Esophagus (tissue), 2 donors: ENCODE data around the gene MCC. TPM values are rescaled to one million over a fixed set of nuclear protein-coding genes. Genes with fewer than 3 reads are reported as not detected.
"Not testable (repeated sequence)": the region's sequence is repeated elsewhere in the genome, so short reads cannot be mapped to it uniquely, and the experiment has no call there.

ENCODE experiments used
- H3K27ac ChIP-seq, 2 donors: one replicate each; pipeline ENCODE4 v1.5.1; 2013; ENCODE audit warnings: low read depth in 2 of 2, mild to moderate bottlenecking in 2 of 2, inconsistent platforms in 1 of 2, low read length in 1 of 2, moderate library complexity in 1 of 2
- H3K27me3 ChIP-seq, 2 donors: one replicate each; pipeline ENCODE4 v1.6.1; 2013; ENCODE audit warnings: low read length in 2 of 2, control low read depth in 1 of 2, mild to moderate bottlenecking in 1 of 2; ENCODE audit not compliant: insufficient read depth in 2 of 2, control insufficient read depth in 1 of 2
- H3K36me3 ChIP-seq, 2 donors: one replicate each; pipeline ENCODE4 v1.6.1; 2013; ENCODE audit warnings: low read length in 1 of 2; ENCODE audit not compliant: control insufficient read depth in 2 of 2, insufficient read depth in 2 of 2
- H3K4me1 ChIP-seq, 2 donors: one replicate each; pipeline ENCODE4 v1.6.1; 2013; ENCODE audit warnings: low read length in 1 of 2; ENCODE audit not compliant: control insufficient read depth in 2 of 2, insufficient read depth in 2 of 2
- H3K4me3 ChIP-seq, 2 donors: one replicate each; pipeline ENCODE4 v1.5.1; 2013; ENCODE audit warnings: low read length in 2 of 2, mild to moderate bottlenecking in 2 of 2, low read depth in 1 of 2, moderate library complexity in 1 of 2
- H3K9me3 ChIP-seq, 2 donors: one replicate each; pipeline ENCODE4 v1.6.1; 2013; ENCODE audit warnings: mild to moderate bottlenecking in 2 of 2, low read depth in 1 of 2, low read length in 1 of 2, moderate library complexity in 1 of 2; ENCODE audit not compliant: control insufficient read depth in 2 of 2, insufficient read depth in 1 of 2
- WGBS, 2 donors: extraction: QIAGEN DNeasy Blood & Tissue Kit; methylation state at CpG; one replicate each; pipeline ENCODE4 v1.1.7; 2013; 5-methylcytosine and 5-hydroxymethylcytosine counted together
- polyA plus RNA-seq, 2 donors: library from polyadenylated mRNA; stranded (reverse); fragments of 200-250 nt; gene quantifications; one replicate each; pipeline ENCODE4 v1.2.3, GENCODE V29; 2013
- donor health status: healthy with polysubstance abuse.
- donor health status: Bipolar disorder and iron deficiency.

MCC gene
- polyA plus RNA-seq, 2 donors, result 7.2 to 8.3 TPM

DNA sequence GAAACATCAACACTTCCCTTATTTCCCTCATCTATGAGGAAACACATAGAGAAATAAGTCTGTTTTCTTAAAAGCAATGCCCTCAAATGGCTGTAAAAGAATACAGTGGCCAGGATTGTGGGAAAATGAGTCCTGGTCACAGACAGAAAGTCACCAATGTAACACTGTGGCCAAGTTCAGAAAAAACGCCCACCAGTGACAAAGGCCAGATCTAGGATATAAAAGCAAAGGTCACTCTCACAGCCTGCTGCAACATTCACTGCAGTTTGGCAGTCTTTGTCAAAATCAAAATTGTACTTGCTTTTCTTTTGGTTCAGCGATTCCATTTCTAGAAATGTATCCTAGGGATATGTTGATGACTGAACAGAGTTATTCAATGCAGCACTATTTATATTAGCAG lies 84.0 kb downstream of the MCC start:
- Histone ChIP-seq H3K36me3 (no peaks in the 10 kb centered on the region), H3K27me3 (no peaks in the 10 kb centered on the region), H3K27ac (no peak overlapping the region), H3K4me3 (no peak overlapping the region), H3K4me1 (no peaks in the 10 kb centered on the region), H3K9me3 (no peaks in the 10 kb centered on the region)
- 74% methylated on average over 2 of the region's 2 CpGs for WGBS, 2 donors

- WGBS, 2 donors, result 78% methylated on average over 4 of the region's 4 CpGs
- not testable (repeated sequence) for H3K9me3 ChIP-seq, H3K4me3 ChIP-seq, H3K36me3 ChIP-seq, H3K27ac ChIP-seq, H3K4me1 ChIP-seq, H3K27me3 ChIP-seq
Measured at GRCh38 chr5:113397986-113398385, 90.3 kb downstream of the MCC start.

DNA sequence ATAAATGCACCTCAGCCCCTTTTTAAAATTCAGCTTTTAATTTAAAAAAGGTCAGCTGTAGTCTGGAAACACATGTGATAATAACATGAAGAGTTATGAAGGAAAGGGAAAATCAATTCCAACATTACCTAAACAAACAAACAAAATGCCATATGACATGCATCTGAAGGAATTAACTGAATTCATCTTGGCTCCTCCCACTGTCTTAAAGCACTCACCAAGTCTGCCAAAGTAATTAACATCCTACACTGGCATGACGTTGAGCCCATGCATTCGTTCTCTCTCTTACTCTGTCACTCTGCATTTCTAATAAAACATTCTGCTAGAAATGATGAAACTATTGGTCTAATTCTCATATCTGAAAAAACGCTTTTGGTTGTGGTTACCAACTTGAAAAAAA lies 91.2 kb downstream of the MCC start:
- H3K36me3 ChIP-seq, result no peaks in the 10 kb centered on the region
- no peak overlapping the region for H3K27ac ChIP-seq
- H3K4me1 ChIP-seq, result no peaks in the 10 kb centered on the region
- H3K27me3 ChIP-seq, result no peaks in the 10 kb centered on the region
- no peak overlapping the region for H3K4me3 ChIP-seq
- 66 to 68% methylated on average over 3 of the region's 3 CpGs for WGBS, 2 donors
- no peaks in the 10 kb centered on the region for H3K9me3 ChIP-seq

GRCh38 chr5:113394658-113395057 lies 93.6 kb downstream of the MCC start:
- no peaks in the 10 kb centered on the region for H3K27me3 ChIP-seq
- WGBS, 2 donors, result 80 to 92% methylated on average over 2 of the region's 2 CpGs
- no peak overlapping the region for H3K27ac ChIP-seq
- H3K4me1 ChIP-seq, result no peaks in the 10 kb centered on the region
- no peaks in the 10 kb centered on the region for H3K36me3 ChIP-seq
- no peaks in the 10 kb centered on the region for H3K9me3 ChIP-seq
- no peak overlapping the region for H3K4me3 ChIP-seq

- no peaks in the 10 kb centered on the region for H3K4me1 ChIP-seq
- H3K9me3 ChIP-seq, result no peaks in the 10 kb centered on the region
- no peaks in the 10 kb centered on the region for H3K36me3 ChIP-seq
- 76 to 80% methylated on average over 1 of the region's 1 CpG for WGBS, 2 donors
- H3K27ac ChIP-seq, result no peak overlapping the region
- no peak overlapping the region for H3K4me3 ChIP-seq
- no peaks in the 10 kb centered on the region for H3K27me3 ChIP-seq
Measured at GRCh38 chr5:113390224-113390623, 98.0 kb downstream of the MCC start.

GRCh38 chr5:113389116-113389515 lies 99.1 kb downstream of the MCC start:
- Histone ChIP-seq H3K27ac (no peak overlapping the region), H3K27me3 (no peaks in the 10 kb centered on the region), H3K4me3 (no peak overlapping the region), H3K9me3 (no peaks in the 10 kb centered on the region), H3K4me1 (peaks cover 0 to 3% of the 10 kb centered on the region in 2 donors), H3K36me3 (no peaks in the 10 kb centered on the region)
- 95 to 96% methylated on average over 4 of the region's 4 CpGs for WGBS, 2 donors

DNA sequence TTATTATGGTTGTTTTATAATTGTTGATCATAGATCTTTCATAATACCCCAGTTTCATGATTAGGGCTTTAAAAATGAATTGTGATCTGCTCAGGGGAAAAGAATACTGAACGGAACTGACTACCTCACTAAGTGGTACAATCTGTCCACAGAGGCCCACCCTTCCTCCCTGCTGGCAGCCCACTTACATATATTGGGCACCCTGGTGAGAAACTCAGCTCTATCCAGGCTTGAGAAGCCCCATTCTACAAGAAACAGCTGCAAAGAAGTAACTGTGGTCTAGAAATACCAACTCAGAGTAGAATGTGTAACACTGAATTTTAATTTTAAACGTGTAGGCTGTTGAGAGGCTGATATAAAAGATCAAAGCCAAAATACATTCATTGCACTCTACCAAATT lies 100.4 kb downstream of the MCC start:
- Histone ChIP-seq H3K27me3 (no peaks in the 10 kb centered on the region), H3K27ac (no peak overlapping the region), H3K9me3 (no peaks in the 10 kb centered on the region), H3K4me3 (no peak overlapping the region), H3K36me3 (no peaks in the 10 kb centered on the region), H3K4me1 (peaks cover 0 to 3% of the 10 kb centered on the region in 2 donors)
- 82 to 88% methylated on average over 2 of the region's 2 CpGs for WGBS, 2 donors

DNA sequence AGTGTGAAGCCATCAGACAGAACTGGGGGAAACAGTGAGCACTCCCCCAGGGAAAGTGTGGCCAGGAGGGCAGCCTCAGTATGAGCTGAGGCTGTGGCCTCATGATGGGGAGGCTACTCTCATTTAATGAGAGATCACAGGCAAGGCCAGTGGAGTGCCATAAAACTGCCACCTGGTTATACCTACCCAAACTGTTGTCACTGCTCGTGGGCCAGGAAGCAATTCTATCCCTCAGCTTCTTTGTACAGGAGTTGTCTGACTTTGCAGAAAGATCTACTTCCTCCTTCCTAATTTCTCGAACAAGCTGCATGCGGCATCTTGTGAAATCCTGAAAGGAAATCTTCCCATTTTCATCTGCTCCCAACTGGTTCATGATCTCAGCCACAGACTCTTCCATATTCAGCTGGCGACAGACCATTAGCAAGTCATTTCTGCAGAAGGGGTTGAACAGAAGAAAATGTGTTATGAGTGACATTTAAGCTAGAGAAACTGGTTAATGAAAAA lies 103.4 kb downstream of the MCC start:
- WGBS, 2 donors, result 57 to 66% methylated on average over 4 of the region's 4 CpGs
- Histone ChIP-seq H3K27ac (peak overlapping the region; percentile 3 to 85), H3K9me3 (no peaks in the 10 kb centered on the region), H3K4me3 (no peak overlapping the region), H3K27me3 (no peaks in the 10 kb centered on the region), H3K36me3 (no peaks in the 10 kb centered on the region), H3K4me1 (peaks cover 0 to 3% of the 10 kb centered on the region in 2 donors)

GRCh38 chr5:113382731-113383130 lies 105.5 kb downstream of the MCC start:
- Histone ChIP-seq H3K4me1 (peaks cover 0 to 3% of the 10 kb centered on the region in 2 donors), H3K4me3 (no peak overlapping the region), H3K9me3 (no peaks in the 10 kb centered on the region), H3K36me3 (no peaks in the 10 kb centered on the region), H3K27me3 (no peaks in the 10 kb centered on the region), H3K27ac (no peak overlapping the region)
- 51 to 52% methylated on average over 1 of the region's 1 CpG for WGBS, 2 donors

GRCh38 chr5:113381791-113382190 lies 106.5 kb downstream of the MCC start:
- Histone ChIP-seq H3K4me1 (peaks cover 0 to 3% of the 10 kb centered on the region in 2 donors), H3K27ac (no peak overlapping the region), H3K36me3 (no peaks in the 10 kb centered on the region), H3K4me3 (no peak overlapping the region), H3K27me3 (no peaks in the 10 kb centered on the region), H3K9me3 (no peaks in the 10 kb centered on the region)
